Left kidney (tissue), 2 donors: ENCODE results near the gene CFAP91. TPM values are rescaled to one million over a fixed set of nuclear protein-coding genes. Genes with fewer than 3 reads are reported as not detected.

Source experiments
- DNase-seq: peaks from one replicate; pipeline ENCODE4 v3.0.0-alpha.2; 2013
- polyA plus RNA-seq: library from polyadenylated mRNA; unstranded; fragments of 120-200 nt; gene quantifications from one replicate; pipeline ENCODE4 v1.2.1, GENCODE V29; 2013; ENCODE audit not compliant: insufficient read length

CFAP91 gene
- polyA plus RNA-seq, 1 donor: 35.7 TPM

- no peak for DNase-seq
These were observed 39.1 kb downstream of the CFAP91 start for GRCh38 chr3:119741657-119742590.

GRCh38 chr3:119743921-119744320 lies 41.1 kb downstream of the CFAP91 start:
- DNase-seq: no peak

GRCh38 chr3:119745942-119746341 lies 43.1 kb downstream of the CFAP91 start:
- no peak for DNase-seq

GRCh38 chr3:119746423-119746822 lies 43.6 kb downstream of the CFAP91 start:
- DNase-seq: no peak

- no peak for DNase-seq
These were observed 44.5 kb downstream of the CFAP91 start for GRCh38 chr3:119747357-119747756.

GRCh38 chr3:119748991-119749390 lies 46.2 kb downstream of the CFAP91 start:
- no peak for DNase-seq

- no peak for DNase-seq
These were observed 48.6 kb downstream of the CFAP91 start for GRCh38 chr3:119751423-119751822.

Other genes starting within 250 kb of the CFAP91 start
- 60.3 TPM for gene TMEM39A, start 239.4 kb upstream of the CFAP91 start, polyA plus RNA-seq
- 33.6 TPM for gene POGLUT1, start 234.1 kb upstream of the CFAP91 start, polyA plus RNA-seq
- gene TIMMDC1, start 204.5 kb upstream of the CFAP91 start, polyA plus RNA-seq: 109 TPM
- 0.20 TPM for gene CD80, start 143.4 kb upstream of the CFAP91 start, polyA plus RNA-seq
- gene ADPRH, start 123.5 kb upstream of the CFAP91 start, polyA plus RNA-seq: 6.3 TPM
- 7.3 TPM for gene PLA1A, start 105.1 kb upstream of the CFAP91 start, polyA plus RNA-seq
- 7.7 TPM for gene POPDC2, start 42.4 kb upstream of the CFAP91 start, polyA plus RNA-seq
- gene COX17, start 25.6 kb upstream of the CFAP91 start, polyA plus RNA-seq: 36.7 TPM
- 0.78 TPM for gene NR1I2, start 79.1 kb downstream of the CFAP91 start, polyA plus RNA-seq